IMR-90 (cell line): ENCODE measurements around the gene RFX4. TPM values are rescaled to one million over a fixed set of nuclear protein-coding genes. Genes with fewer than 3 reads are reported as not detected.

Experiments used
- ATAC-seq: fragments of 200-7000 bp; cut with Tn5 transposase; 2 replicates; pipeline ENCODE4 v1.9.1; 2020; ENCODE audit warnings: low read depth, mild to moderate bottlenecking, moderate library complexity
- BruUV-seq: library from RNA; stranded (reverse); fragments of 400-500 nt; replicated peaks from 2 replicates; lab custom pipeline; 2021; lab: Mats Ljungman, UMichigan
- CTCF ChIA-PET: fragments of 300-600 bp; formaldehyde crosslinking; extraction: SDS; loops from one replicate; lab custom pipeline; 2021; ENCODE audit warnings: antibody characterized with exemption; lab: Yijun Ruan, JAX
- POLR2A ChIA-PET: fragments of 300-600 bp; sonication (Branson Sonifier 250); formaldehyde crosslinking; loops from one replicate; lab custom pipeline; 2022; ENCODE audit warnings: antibody characterized with exemption; ENCODE audit not compliant: unreplicated experiment; lab: Charles Lee
- DNase-seq: peaks from one replicate; pipeline ENCODE4 v3.0.0; 2013
- H2AFZ ChIP-seq: replicated peaks from 2 replicates; pipeline ENCODE3; 2013; ENCODE audit warnings: low read length, mild to moderate bottlenecking; ENCODE audit not compliant: poor library complexity
- H2AK5ac ChIP-seq: 2 replicates; pipeline ENCODE4 v1.6.1; 2013; ENCODE audit warnings: low read depth, low read length, inconsistent platforms
- H2AK9ac ChIP-seq: replicated peaks from 2 replicates; pipeline ENCODE3; 2013; ENCODE audit warnings: mild to moderate bottlenecking, low read depth, low read length, moderate library complexity; ENCODE audit not compliant: poor library complexity
- H2BK120ac ChIP-seq: 2 replicates; pipeline ENCODE4 v1.6.1; 2013; ENCODE audit warnings: low read depth, low read length, inconsistent platforms
- H2BK15ac ChIP-seq: 3 replicates; pipeline ENCODE4 v1.6.1; 2013; ENCODE audit warnings: low read depth, low read length, inconsistent platforms
- H2BK20ac ChIP-seq: 2 replicates; pipeline ENCODE4 v1.6.1; 2013; ENCODE audit warnings: low read depth, mild to moderate bottlenecking, inconsistent platforms, low read length, moderate library complexity
- H2BK5ac ChIP-seq: 2 replicates; pipeline ENCODE4 v1.6.1; 2013; ENCODE audit warnings: mild to moderate bottlenecking, low read depth, low read length, inconsistent platforms; ENCODE audit not compliant: poor library complexity, severe bottlenecking
- H3K14ac ChIP-seq: replicated peaks from 2 replicates; pipeline ENCODE4 v1.6.1; 2013; ENCODE audit warnings: low read depth, low read length, inconsistent platforms
- H3K18ac ChIP-seq: 2 replicates; pipeline ENCODE4 v1.6.1; 2013; ENCODE audit warnings: low read depth, low read length, control low read depth
- H3K23ac ChIP-seq: 2 replicates; pipeline ENCODE4 v1.6.1; 2013; ENCODE audit warnings: low read depth, low read length, inconsistent platforms
- H3K27ac ChIP-seq: 2 replicates; pipeline ENCODE4 v1.5.1; 2013; ENCODE audit warnings: mild to moderate bottlenecking, control low read depth, low read length; ENCODE audit not compliant: insufficient read depth
- H3K27me3 ChIP-seq: 2 replicates; pipeline ENCODE4 v1.6.1; 2013; ENCODE audit warnings: low read length; ENCODE audit not compliant: control insufficient read depth, insufficient read depth
- H3K36me3 ChIP-seq: 2 replicates; pipeline ENCODE4 v1.6.1; 2013; ENCODE audit warnings: low read length, mixed read lengths; ENCODE audit not compliant: control insufficient read depth, insufficient read depth
- H3K4ac ChIP-seq: 2 replicates; pipeline ENCODE4 v1.6.1; 2013; ENCODE audit warnings: low read depth, low read length, inconsistent platforms
- H3K4me1 ChIP-seq: 2 replicates; pipeline ENCODE4 v1.6.1; 2013; ENCODE audit warnings: low read length, mixed read lengths; ENCODE audit not compliant: control insufficient read depth, insufficient read depth
- H3K4me2 ChIP-seq: 2 replicates; pipeline ENCODE4 v1.6.1; 2013; ENCODE audit warnings: low read depth, mild to moderate bottlenecking, control low read depth, low read length, moderate library complexity
- H3K4me3 ChIP-seq: 2 replicates; pipeline ENCODE4 v1.5.1; 2013; ENCODE audit warnings: low read depth, mild to moderate bottlenecking, control low read depth, low read length, moderate library complexity; ENCODE audit not compliant: insufficient read depth
- H3K56ac ChIP-seq: 2 replicates; pipeline ENCODE4 v1.6.1; 2013; ENCODE audit warnings: low read length, inconsistent platforms; ENCODE audit not compliant: insufficient read depth; ENCODE audit errors: extremely low read depth
- H3K79me1 ChIP-seq, 2 experiments: 2 replicates each; pipeline ENCODE4 v1.6.1; 2013; ENCODE audit warnings: low read length in 2 of 2, inconsistent platforms in 1 of 2, low read depth in 1 of 2
- H3K9ac ChIP-seq: 2 replicates; pipeline ENCODE4 v1.6.1; 2013; ENCODE audit warnings: low read depth, low read length, control low read depth
- H3K9me1 ChIP-seq: 2 replicates; pipeline ENCODE4 v1.6.1; 2013; ENCODE audit warnings: low read length, inconsistent platforms; ENCODE audit not compliant: insufficient read depth
- H3K9me3 ChIP-seq: 2 replicates; pipeline ENCODE4 v1.6.1; 2013; ENCODE audit warnings: low read length; ENCODE audit not compliant: control insufficient read depth, insufficient read depth
- H4K20me1 ChIP-seq: 2 replicates; pipeline ENCODE4 v1.6.1; 2013; ENCODE audit warnings: low read length, inconsistent platforms; ENCODE audit not compliant: insufficient read depth
- H4K5ac ChIP-seq: 2 replicates; pipeline ENCODE4 v1.6.1; 2013; ENCODE audit warnings: mild to moderate bottlenecking, low read depth, low read length, control low read depth
- H4K8ac ChIP-seq, 2 experiments: 2 replicates each; pipeline ENCODE4 v1.6.1; 2013; ENCODE audit warnings: low read depth in 2 of 2, low read length in 2 of 2, control low read depth in 1 of 2, inconsistent platforms in 1 of 2
- H4K91ac ChIP-seq: 2 replicates; pipeline ENCODE4 v1.6.1; 2013; ENCODE audit warnings: low read depth, low read length, inconsistent platforms; ENCODE audit not compliant: insufficient read depth
- BHLHE40 ChIP-seq: fragments of 150-350 bp; IDR thresholded peaks from 2 replicates; pipeline ENCODE4 v1.6.1; 2016; ENCODE audit warnings: mild to moderate bottlenecking, low read depth, low read length
- CEBPB ChIP-seq: IDR thresholded peaks from 2 replicates; pipeline ENCODE4 v1.6.1; 2012; ENCODE audit warnings: low read depth, low read length, improper control_type of control experiment
- CHD1 ChIP-seq: IDR thresholded peaks from 2 replicates; pipeline ENCODE4 v1.6.1; 2012; ENCODE audit warnings: low read depth, low read length, improper control_type of control experiment
- CTCF ChIP-seq: conservative IDR thresholded peaks from 2 replicates; pipeline ENCODE4 v1.5.1; 2012; ENCODE audit warnings: mild to moderate bottlenecking, low read depth, low read length, improper control_type of control experiment
- ELK1 ChIP-seq: fragments of 150-350 bp; IDR thresholded peaks from 2 replicates; pipeline ENCODE4 v1.6.1; 2016; ENCODE audit warnings: low read depth, mild to moderate bottlenecking, low read length, moderate library complexity, borderline replicate concordance
- FOS ChIP-seq: fragments of 150-350 bp; IDR thresholded peaks from 2 replicates; pipeline ENCODE4 v1.6.1; 2016; ENCODE audit warnings: low read depth, low read length
- MAFK ChIP-seq: IDR thresholded peaks from 2 replicates; pipeline ENCODE4 v1.6.1; 2012; ENCODE audit warnings: low read depth, low read length, improper control_type of control experiment
- MAZ ChIP-seq: IDR thresholded peaks from 2 replicates; pipeline ENCODE4 v1.6.1; 2012; ENCODE audit warnings: low read depth, mild to moderate bottlenecking, low read length, improper control_type of control experiment, moderate library complexity, borderline replicate concordance
- MXI1 ChIP-seq: IDR thresholded peaks from 2 replicates; pipeline ENCODE4 v1.6.1; 2012; ENCODE audit warnings: low read depth, mild to moderate bottlenecking, low read length, moderate library complexity, borderline replicate concordance
- NFE2L2 ChIP-seq: fragments of 150-350 bp; IDR thresholded peaks from 2 replicates; pipeline ENCODE4 v1.6.1; 2016; ENCODE audit warnings: low read depth, mild to moderate bottlenecking, low read length
- POLR2A ChIP-seq: IDR thresholded peaks from 2 replicates; pipeline ENCODE4 v1.6.1; 2012; ENCODE audit warnings: mild to moderate bottlenecking, low read depth, low read length
- RAD21 ChIP-seq: IDR thresholded peaks from 2 replicates; pipeline ENCODE4 v1.6.1; 2012; ENCODE audit warnings: low read length, improper control_type of control experiment
- RCOR1 ChIP-seq: IDR thresholded peaks from 2 replicates; pipeline ENCODE4 v1.6.1; 2012; ENCODE audit warnings: mild to moderate bottlenecking, low read length, improper control_type of control experiment; ENCODE audit not compliant: insufficient replicate concordance
- RFX5 ChIP-seq: IDR thresholded peaks from 2 replicates; pipeline ENCODE4 v1.8.0; 2012; ENCODE audit warnings: low read depth, mild to moderate bottlenecking, low read length, moderate library complexity
- SMC3 ChIP-seq: fragments of 150-350 bp; IDR thresholded peaks from 2 replicates; pipeline ENCODE4 v1.6.1; 2016; ENCODE audit warnings: low read depth, mild to moderate bottlenecking, antibody characterized with exemption, low read length, moderate library complexity
- USF2 ChIP-seq: fragments of 150-350 bp; IDR thresholded peaks from 2 replicates; pipeline ENCODE4 v1.6.1; 2017; ENCODE audit warnings: mild to moderate bottlenecking, antibody characterized with exemption, low read length, low read depth
- WGBS, 2 experiments: methylation state at CpG; one replicate each; pipeline versions ENCODE4 v1.1.5 to v1.1.7; 2013; ENCODE audit warnings: missing lambda C conversion rate in 2 of 2; ENCODE audit not compliant: insufficient read length in 1 of 2; ENCODE audit errors: extremely low coverage in 2 of 2; 5-methylcytosine and 5-hydroxymethylcytosine counted together
- dilution Hi-C: fragments of 300-500 bp; cut with HindIII; formaldehyde crosslinking; loops from one replicate; pipeline ENCODE4 v1.14.3; 2018; ENCODE audit warnings: low sequenced_read_pairs; ENCODE audit not compliant: unreplicated experiment
- in situ Hi-C: fragments of 300-500 bp; cut with MboI; formaldehyde crosslinking; loops from 3 replicates; pipeline ENCODE4 v1.14.3; 2019; ENCODE audit warnings: low sequenced_read_pairs, inconsistent platforms, mixed read lengths
- intact Hi-C: fragments of 100-400 bp; cut with micrococcal nuclease; formaldehyde crosslinking; loops from 2 replicates; pipeline ENCODE4 v1.10.0; 2022
- polyA plus RNA-seq, 3 experiments: library from polyadenylated mRNA; depleted of rRNA; stranded (reverse); fragments of >200 nt; gene quantifications; 2 replicates each; pipeline ENCODE4 v1.2.3, GENCODE V29; 2012; ENCODE audit warnings: low replicate concordance in 1 of 3
- total RNA-seq: library from RNA; depleted of rRNA; stranded (reverse); fragments of >200 nt; gene quantifications from 2 replicates; pipeline ENCODE4 v1.2.3, GENCODE V29; 2012

RFX4 gene
- total and polyA plus RNA-seq, 2 of the 4 experiments (the other 2 are of a cell fraction): not detected

- CTCF ChIA-PET: no interaction called here
- no peak overlapping the region for H4K5ac ChIP-seq
- H3K27me3 ChIP-seq: peaks cover 82% of the 10 kb centered on the region
- no peak overlapping the region for H2AFZ ChIP-seq
- in situ Hi-C loops (no loop called here), dilution Hi-C loops (no loop called here), intact Hi-C loops (loop anchor here (10.0 kb wide), 2 partner anchors 167 to 263 kb away; no protein-coding TSS in a partner anchor)
- no peaks in the 10 kb centered on the region for H4K20me1 ChIP-seq
- no peak overlapping the region for H2AK9ac ChIP-seq
- no peak overlapping the region for H4K91ac ChIP-seq
- ATAC-seq (no peak), DNase-seq (no peak)
- H2BK15ac ChIP-seq: no peak overlapping the region
- H2AK5ac ChIP-seq: no peak overlapping the region
- TF ChIP-seq ELK1: no peak
- TF ChIP-seq CHD1: no peak
- TF ChIP-seq NFE2L2: no peak
- TF ChIP-seq MXI1: no peak
- no peak for TF ChIP-seq BHLHE40
- TF ChIP-seq POLR2A: no peak
- no peak for TF ChIP-seq CEBPB
- TF ChIP-seq MAZ: no peak
- no peak for TF ChIP-seq CTCF
- TF ChIP-seq USF2: no peak
- TF ChIP-seq MAFK: no peak
- no peak for TF ChIP-seq RCOR1
- TF ChIP-seq RFX5: no peak
- TF ChIP-seq RAD21: no peak
- TF ChIP-seq SMC3: no peak
- TF ChIP-seq FOS: no peak
- H3K9me3 ChIP-seq: no peaks in the 10 kb centered on the region
- H3K4ac ChIP-seq: no peak overlapping the region
- no peak overlapping the region for H2BK5ac ChIP-seq
- POLR2A ChIA-PET: no interaction called here
- H3K36me3 ChIP-seq: no peaks in the 10 kb centered on the region
- WGBS, 2 experiments: no CpG with 5 or more reads among the region's 16 CpGs
- no peak overlapping the region for H3K56ac ChIP-seq
- no peak overlapping the region for H3K4me3 ChIP-seq
- H3K4me2 ChIP-seq: no peak overlapping the region
- H3K14ac ChIP-seq: no peak overlapping the region
- H3K23ac ChIP-seq: no peak overlapping the region
- H3K9ac ChIP-seq: no peak overlapping the region
- no peak overlapping the region for H4K8ac ChIP-seq
- H3K4me1 ChIP-seq: no peaks in the 10 kb centered on the region; the same call in 1 of the 2 replicates
- no peak overlapping the region for H2BK120ac ChIP-seq
- H2BK20ac ChIP-seq: no peak overlapping the region
- H3K79me1 ChIP-seq: no peaks in the 10 kb centered on the region
- H3K27ac ChIP-seq: no peak overlapping the region
- no peak overlapping the region for H3K18ac ChIP-seq
- H3K9me1 ChIP-seq: no peaks in the 10 kb centered on the region
- BruUV-seq: no TSS peak
Observed at GRCh38 chr12:106582249-106582591, 584 bp upstream of the RFX4 start.
